Cardiac muscle cell (in vitro differentiated cells and primary cell): ENCODE measurements around the gene MCM6. TPM values are rescaled to one million over a fixed set of nuclear protein-coding genes. Genes with fewer than 3 reads are reported as not detected.
A peak's percentile ranks its signal among the peaks of the same experiment; 100 is the strongest.

Source experiments
- DNase-seq, 2 donors: peaks; one replicate each; pipeline versions ENCODE4 v3.0.0 to v3.0.0-alpha.2; 2010 to 2017; ENCODE audit warnings: low read depth in 1 of 2, low spot score in 1 of 2
- H3K27ac ChIP-seq: fragments of 200-600 bp; sonication (generic); 2 replicates; pipeline ENCODE4 v1.5.1; 2016
- H3K27me3 ChIP-seq: fragments of 200-600 bp; sonication (generic); 2 replicates; pipeline ENCODE4 v1.6.0; 2016; ENCODE audit warnings: control low read depth
- H3K36me3 ChIP-seq: fragments of 200-600 bp; sonication (generic); 2 replicates; pipeline ENCODE4 v1.5.1; 2016; ENCODE audit warnings: control low read depth
- H3K4me1 ChIP-seq: fragments of 200-600 bp; sonication (generic); 2 replicates; pipeline ENCODE4 v1.8.1; 2017; ENCODE audit warnings: low read depth, mild to moderate bottlenecking, mixed run types
- H3K4me3 ChIP-seq: fragments of 200-600 bp; sonication (generic); 2 replicates; pipeline ENCODE4 v1.5.1; 2016; ENCODE audit warnings: mild to moderate bottlenecking
- H3K9me3 ChIP-seq: fragments of 200-600 bp; sonication (generic); 2 replicates; pipeline ENCODE4 v1.5.1; 2017; ENCODE audit warnings: low read depth, mild to moderate bottlenecking, control low read depth
- polyA plus RNA-seq: library from polyadenylated mRNA; unstranded; fragments of >200 nt; fragmentation: Nextera tagmentation; extraction: Ambion mirVana; gene quantifications from 2 replicates; pipeline ENCODE4 v1.2.1, GENCODE V29; 2016
- total RNA-seq: library from RNA; depleted of rRNA; stranded (reverse); fragments of >200 nt; gene quantifications from 2 replicates; pipeline ENCODE4 v1.2.3, GENCODE V29; 2016
- TF ChIP-seq, protein P1 (sequence below): IDR thresholded peaks from 2 replicates; pipeline ENCODE4 v1.5.1; 2012; ENCODE audit warnings: low read depth, mild to moderate bottlenecking, low read length

MCM6 gene
- total RNA-seq = 12.8 and 19.8 TPM in 2 replicates
- polyA plus RNA-seq = 22.4 and 32.0 TPM in 2 replicates

- no peaks in the 10 kb centered on the region for H3K9me3 ChIP-seq
- peaks cover 3% of the 10 kb centered on the region for H3K4me1 ChIP-seq
- H3K27me3 ChIP-seq = no peaks in the 10 kb centered on the region
- H3K36me3 ChIP-seq = peaks cover 3% of the 10 kb centered on the region
- peak within 1 kb of the TSS; percentile 79 for H3K4me3 ChIP-seq
- TF ChIP-seq, protein P1, sequence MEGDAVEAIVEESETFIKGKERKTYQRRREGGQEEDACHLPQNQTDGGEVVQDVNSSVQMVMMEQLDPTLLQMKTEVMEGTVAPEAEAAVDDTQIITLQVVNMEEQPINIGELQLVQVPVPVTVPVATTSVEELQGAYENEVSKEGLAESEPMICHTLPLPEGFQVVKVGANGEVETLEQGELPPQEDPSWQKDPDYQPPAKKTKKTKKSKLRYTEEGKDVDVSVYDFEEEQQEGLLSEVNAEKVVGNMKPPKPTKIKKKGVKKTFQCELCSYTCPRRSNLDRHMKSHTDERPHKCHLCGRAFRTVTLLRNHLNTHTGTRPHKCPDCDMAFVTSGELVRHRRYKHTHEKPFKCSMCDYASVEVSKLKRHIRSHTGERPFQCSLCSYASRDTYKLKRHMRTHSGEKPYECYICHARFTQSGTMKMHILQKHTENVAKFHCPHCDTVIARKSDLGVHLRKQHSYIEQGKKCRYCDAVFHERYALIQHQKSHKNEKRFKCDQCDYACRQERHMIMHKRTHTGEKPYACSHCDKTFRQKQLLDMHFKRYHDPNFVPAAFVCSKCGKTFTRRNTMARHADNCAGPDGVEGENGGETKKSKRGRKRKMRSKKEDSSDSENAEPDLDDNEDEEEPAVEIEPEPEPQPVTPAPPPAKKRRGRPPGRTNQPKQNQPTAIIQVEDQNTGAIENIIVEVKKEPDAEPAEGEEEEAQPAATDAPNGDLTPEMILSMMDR = no peak
- H3K27ac ChIP-seq = peak within 1 kb of the TSS; percentile 58
- DNase-seq = peak; percentile 99 to 100
Observed at GRCh38 chr2:135876066-135876711, at the start of gene MCM6. MCM6 (minus strand) TSS chr2:135876443; CDS start chr2:135876365, 78 bp downstream.

- Histone ChIP-seq H3K27ac (no peak overlapping the region), H3K27me3 (no peaks in the 10 kb centered on the region), H3K4me3 (no peak overlapping the region), H3K36me3 (peaks cover 46% of the 10 kb centered on the region), H3K9me3 (no peaks in the 10 kb centered on the region), H3K4me1 (no peaks in the 10 kb centered on the region)
- DNase-seq = peak in 1 of 2 donors; percentile 10
- TF ChIP-seq, protein P1 = no peak
Observed at GRCh38 chr2:135925571-135925970, 49.3 kb upstream of the MCM6 start.

- H3K36me3 ChIP-seq = peaks cover 37% of the 10 kb centered on the region
- no peaks in the 10 kb centered on the region for H3K9me3 ChIP-seq
- TF ChIP-seq, protein P1 = peak; percentile 39
- DNase-seq = peak; percentile 27 to 59
- no peaks in the 10 kb centered on the region for H3K4me1 ChIP-seq
- H3K4me3 ChIP-seq = no peak overlapping the region
- no peaks in the 10 kb centered on the region for H3K27me3 ChIP-seq
- H3K27ac ChIP-seq = no peak overlapping the region
Observed at GRCh38 chr2:135916207-135916606, 40.0 kb upstream of the MCM6 start.

- TF ChIP-seq, protein P1 = no peak
- no peak for DNase-seq
- no peaks in the 10 kb centered on the region for H3K4me1 ChIP-seq
- no peak overlapping the region for H3K27ac ChIP-seq
- H3K36me3 ChIP-seq = peaks cover 42% of the 10 kb centered on the region
- H3K27me3 ChIP-seq = no peaks in the 10 kb centered on the region
- H3K4me3 ChIP-seq = no peak overlapping the region
- H3K9me3 ChIP-seq = no peaks in the 10 kb centered on the region
Observed at GRCh38 chr2:135914485-135914884, 38.2 kb upstream of the MCM6 start.

- H3K36me3 ChIP-seq = peaks cover 46% of the 10 kb centered on the region
- DNase-seq = peak; percentile 45 to 55
Observed at GRCh38 chr2:135913727-135914365, 37.6 kb upstream of the MCM6 start.

More at GRCh38 chr2:135913727-135914365, 37.6 kb upstream of the MCM6 start:
- H3K4me1 ChIP-seq = no peaks in the 10 kb centered on the region
- no peak overlapping the region for H3K4me3 ChIP-seq
- no peaks in the 10 kb centered on the region for H3K27me3 ChIP-seq
- H3K27ac ChIP-seq = no peak overlapping the region
- H3K9me3 ChIP-seq = no peaks in the 10 kb centered on the region
- TF ChIP-seq, protein P1 = peak; percentile 66
